ENCODE results near the gene A2M.

Gene A2M

GRCh38 chr12:9076733-9077132, 39.0 kb downstream of the A2M start:
- H3K4me3 Mint-ChIP-seq = no peak overlapping the region
- no peak overlapping the region for H3K27ac Mint-ChIP-seq
- peaks cover 4% of the 10 kb centered on the region for H3K9me3 Mint-ChIP-seq
- peaks cover 3% of the 10 kb centered on the region for H3K36me3 Mint-ChIP-seq (ENCODE audit: low read depth)
- H3K4me1 Mint-ChIP-seq (ENCODE audit: low read depth) = no peaks in the 10 kb centered on the region
- no peak for DNase-seq
- no peaks in the 10 kb centered on the region for H3K27me3 Mint-ChIP-seq

DNA sequence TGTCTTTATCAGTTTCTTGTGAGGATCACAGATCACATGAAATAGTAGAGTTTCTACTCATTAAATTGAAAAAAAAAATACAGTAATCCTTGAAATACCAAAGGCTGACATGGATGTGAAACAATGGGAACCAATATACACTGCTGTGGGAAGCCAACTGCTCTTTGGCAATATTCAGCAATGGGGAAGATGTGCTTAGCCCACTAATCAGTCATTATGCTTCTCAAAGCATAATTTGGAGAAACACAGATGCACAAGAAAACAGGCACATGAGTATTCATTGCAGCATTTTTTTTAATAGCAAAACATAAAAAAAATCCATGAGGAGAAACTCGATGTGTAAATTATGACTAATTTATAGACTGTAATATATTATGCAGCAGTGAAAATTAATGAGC, 40.6 kb downstream of the A2M start:
- no peaks in the 10 kb centered on the region for H3K9me3 Mint-ChIP-seq
- no peak for DNase-seq
- no peaks in the 10 kb centered on the region for H3K27me3 Mint-ChIP-seq
- peaks cover 3% of the 10 kb centered on the region for H3K36me3 Mint-ChIP-seq (ENCODE audit: low read depth)
- no peaks in the 10 kb centered on the region for H3K4me1 Mint-ChIP-seq (ENCODE audit: low read depth)
- H3K27ac Mint-ChIP-seq = no peak overlapping the region
- no peak overlapping the region for H3K4me3 Mint-ChIP-seq

- Mint-ChIP-seq H3K4me3 (no peak overlapping the region), H3K27ac (no peak overlapping the region), H3K27me3 (no peaks in the 10 kb centered on the region), H3K9me3 (no peaks in the 10 kb centered on the region), H3K36me3 (ENCODE audit: low read depth) (peaks cover 3% of the 10 kb centered on the region), H3K4me1 (ENCODE audit: low read depth) (no peaks in the 10 kb centered on the region)
- no peak for DNase-seq
These were observed 41.1 kb downstream of the A2M start for GRCh38 chr12:9074484-9075137.

DNA sequence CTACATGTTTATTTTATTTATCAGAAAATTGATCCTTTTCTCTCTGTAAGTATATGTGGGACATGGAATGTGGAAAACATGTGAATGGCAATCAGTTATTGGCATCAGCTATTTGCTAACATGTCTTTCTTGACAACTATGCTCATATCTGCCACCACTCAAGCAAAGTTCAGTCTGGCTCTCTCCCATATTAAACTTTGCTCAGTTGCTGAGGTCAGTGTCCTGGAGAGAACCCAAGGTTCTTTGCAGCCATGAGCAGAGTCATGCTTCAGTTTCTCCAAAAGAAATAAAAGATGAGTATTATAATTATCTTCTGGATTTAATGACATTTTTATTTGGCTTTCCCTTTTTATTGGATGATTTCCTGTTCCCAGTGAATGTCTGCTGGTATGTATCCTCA, 42.6 kb downstream of the A2M start:
- no peaks in the 10 kb centered on the region for H3K9me3 Mint-ChIP-seq
- no peaks in the 10 kb centered on the region for H3K4me1 Mint-ChIP-seq (ENCODE audit: low read depth)
- H3K36me3 Mint-ChIP-seq (ENCODE audit: low read depth) = peaks cover under 1% of the 10 kb centered on the region

GRCh38 chr12:9072481-9073038, 43.2 kb downstream of the A2M start:
- no peaks in the 10 kb centered on the region for H3K36me3 Mint-ChIP-seq (ENCODE audit: low read depth)
- DNase-seq = no peak
- H3K27ac Mint-ChIP-seq = no peak overlapping the region
- no peak overlapping the region for H3K4me3 Mint-ChIP-seq
- H3K4me1 Mint-ChIP-seq (ENCODE audit: low read depth) = no peaks in the 10 kb centered on the region
- no peaks in the 10 kb centered on the region for H3K27me3 Mint-ChIP-seq
- H3K9me3 Mint-ChIP-seq = no peaks in the 10 kb centered on the region

More for the DNA sequence above, 42.6 kb downstream of the A2M start:
- no peak overlapping the region for H3K4me3 Mint-ChIP-seq
- no peak overlapping the region for H3K27ac Mint-ChIP-seq
- no peaks in the 10 kb centered on the region for H3K27me3 Mint-ChIP-seq
- no peak for DNase-seq

DNA sequence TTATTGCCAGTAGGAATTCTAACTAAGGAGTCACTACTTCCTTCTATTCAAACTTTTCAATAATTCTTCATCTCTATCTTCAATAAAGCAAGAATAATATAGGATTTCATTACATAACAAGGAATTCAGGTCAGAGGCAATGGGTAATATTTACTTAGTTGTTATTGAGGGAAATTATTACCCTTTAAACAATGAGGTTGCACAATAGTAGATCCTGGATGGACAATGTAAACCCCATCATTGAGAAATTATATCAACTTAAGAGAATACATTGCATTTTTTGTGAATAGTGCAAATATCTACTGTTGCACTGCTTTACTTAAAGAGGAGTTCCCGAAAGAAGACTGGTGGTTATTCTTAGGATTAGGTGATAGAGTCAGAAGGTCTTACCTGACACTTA, 43.8 kb downstream of the A2M start:
- Mint-ChIP-seq H3K4me3 (no peak overlapping the region), H3K27ac (no peak overlapping the region), H3K9me3 (no peaks in the 10 kb centered on the region), H3K36me3 (ENCODE audit: low read depth) (no peaks in the 10 kb centered on the region), H3K27me3 (no peaks in the 10 kb centered on the region), H3K4me1 (ENCODE audit: low read depth) (peaks cover 1% of the 10 kb centered on the region)
- DNase-seq = no peak

GRCh38 chr12:9071518-9071917, 44.2 kb downstream of the A2M start:
- Mint-ChIP-seq H3K36me3 (ENCODE audit: low read depth) (no peaks in the 10 kb centered on the region), H3K4me1 (ENCODE audit: low read depth) (peaks cover 1% of the 10 kb centered on the region), H3K9me3 (no peaks in the 10 kb centered on the region), H3K27ac (no peak overlapping the region), H3K4me3 (no peak overlapping the region), H3K27me3 (no peaks in the 10 kb centered on the region)
- no peak for DNase-seq

DNA sequence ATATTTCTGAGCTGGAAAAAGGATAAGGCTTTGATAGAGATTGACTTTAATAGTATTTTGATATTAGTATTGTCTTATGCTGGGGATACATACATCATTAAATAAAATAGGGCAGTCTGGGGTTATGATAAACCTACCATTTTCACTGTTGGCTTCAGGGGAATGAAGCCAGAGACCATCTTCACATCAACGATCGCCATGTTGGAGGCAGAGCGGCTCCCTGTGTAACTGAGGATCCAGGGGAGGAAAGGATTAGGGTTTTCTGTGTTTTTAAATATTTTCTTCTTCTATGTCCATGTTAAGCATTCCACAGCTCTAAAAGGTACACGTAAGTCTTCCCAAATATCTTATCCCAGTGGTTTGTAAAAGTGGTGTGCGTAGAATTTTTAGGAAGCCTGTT, 45.4 kb downstream of the A2M start:
- Mint-ChIP-seq H3K4me1 (ENCODE audit: low read depth) (peaks cover 1% of the 10 kb centered on the region), H3K9me3 (no peaks in the 10 kb centered on the region), H3K4me3 (no peak overlapping the region), H3K27ac (no peak overlapping the region), H3K36me3 (ENCODE audit: low read depth) (no peaks in the 10 kb centered on the region), H3K27me3 (no peaks in the 10 kb centered on the region)
- DNase-seq = no peak

DNA sequence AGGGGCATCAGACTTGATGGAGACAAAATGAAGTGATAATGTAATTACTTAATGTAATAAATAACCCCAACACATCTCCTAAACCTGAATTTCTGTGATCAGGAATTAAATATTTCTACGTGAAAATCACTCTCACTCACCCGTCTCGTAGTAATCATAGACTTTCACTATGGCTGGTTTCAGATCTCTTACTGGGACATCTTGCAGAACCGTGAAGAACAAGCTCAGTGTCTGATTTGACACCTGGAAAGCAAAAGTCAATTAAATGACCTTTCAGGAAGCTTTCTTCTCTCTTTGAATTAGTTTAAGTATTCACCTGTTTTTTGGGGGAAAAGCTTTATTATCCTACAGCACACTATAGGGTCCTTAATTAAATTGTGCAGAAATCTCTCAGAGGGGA, 47.1 kb downstream of the A2M start:
- no peak for DNase-seq
- Mint-ChIP-seq H3K27ac (no peak overlapping the region), H3K27me3 (no peaks in the 10 kb centered on the region), H3K9me3 (no peaks in the 10 kb centered on the region), H3K36me3 (ENCODE audit: low read depth) (no peaks in the 10 kb centered on the region), H3K4me1 (ENCODE audit: low read depth) (peaks cover 7% of the 10 kb centered on the region), H3K4me3 (no peak overlapping the region)

GRCh38 chr12:9068086-9068485, 47.6 kb downstream of the A2M start:
- Mint-ChIP-seq H3K27ac (no peak overlapping the region), H3K36me3 (ENCODE audit: low read depth) (no peaks in the 10 kb centered on the region), H3K9me3 (no peaks in the 10 kb centered on the region), H3K4me3 (no peak overlapping the region), H3K27me3 (no peaks in the 10 kb centered on the region), H3K4me1 (ENCODE audit: low read depth) (peaks cover 8% of the 10 kb centered on the region)
- DNase-seq = no peak

- no peak overlapping the region for H3K27ac Mint-ChIP-seq
- H3K9me3 Mint-ChIP-seq = no peaks in the 10 kb centered on the region
- no peaks in the 10 kb centered on the region for H3K27me3 Mint-ChIP-seq
- DNase-seq = no peak
- no peak overlapping the region for H3K4me3 Mint-ChIP-seq
- H3K4me1 Mint-ChIP-seq (ENCODE audit: low read depth) = peaks cover 8% of the 10 kb centered on the region
- H3K36me3 Mint-ChIP-seq (ENCODE audit: low read depth) = no peaks in the 10 kb centered on the region
These were observed 48.8 kb downstream of the A2M start for GRCh38 chr12:9066755-9067423.

GRCh38 chr12:9066183-9066623, 49.5 kb downstream of the A2M start:
- H3K27ac Mint-ChIP-seq = no peak overlapping the region
- DNase-seq = no peak
- H3K4me1 Mint-ChIP-seq (ENCODE audit: low read depth) = peaks cover 8% of the 10 kb centered on the region
- no peaks in the 10 kb centered on the region for H3K9me3 Mint-ChIP-seq
- no peaks in the 10 kb centered on the region for H3K36me3 Mint-ChIP-seq (ENCODE audit: low read depth)
- no peak overlapping the region for H3K4me3 Mint-ChIP-seq
- no peaks in the 10 kb centered on the region for H3K27me3 Mint-ChIP-seq

DNA sequence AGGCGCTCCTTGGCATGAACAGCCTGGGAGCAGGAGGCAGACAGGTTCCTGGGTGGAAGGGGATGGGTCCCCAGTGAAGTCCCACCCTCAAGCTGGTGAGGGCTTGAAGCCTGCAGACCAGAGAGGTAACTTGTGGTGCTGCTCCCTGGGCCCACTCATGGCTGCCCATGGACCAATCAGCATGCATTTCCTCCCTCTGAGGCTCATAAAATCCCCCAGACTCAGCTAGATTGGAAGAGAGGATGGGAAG, 50.2 kb downstream of the A2M start:
- Mint-ChIP-seq H3K4me3 (no peak overlapping the region), H3K9me3 (no peaks in the 10 kb centered on the region)

GRCh38 chr12:9064815-9065606, 50.7 kb downstream of the A2M start:
- H3K4me3 Mint-ChIP-seq = peak overlapping the region; percentile 69
- H3K27me3 Mint-ChIP-seq = no peaks in the 10 kb centered on the region
- no peaks in the 10 kb centered on the region for H3K9me3 Mint-ChIP-seq
- no peaks in the 10 kb centered on the region for H3K36me3 Mint-ChIP-seq (ENCODE audit: low read depth)
- no peak for DNase-seq
- H3K4me1 Mint-ChIP-seq (ENCODE audit: low read depth) = peaks cover 8% of the 10 kb centered on the region
- H3K27ac Mint-ChIP-seq = no peak overlapping the region

More for the DNA sequence above, 50.2 kb downstream of the A2M start:
- no peak overlapping the region for H3K27ac Mint-ChIP-seq
- no peaks in the 10 kb centered on the region for H3K36me3 Mint-ChIP-seq (ENCODE audit: low read depth)
- H3K4me1 Mint-ChIP-seq (ENCODE audit: low read depth) = peaks cover 8% of the 10 kb centered on the region
- H3K27me3 Mint-ChIP-seq = no peaks in the 10 kb centered on the region
- no peak for DNase-seq
